PC-9 (cell line): ENCODE results near the gene LMAN1L. TPM values are rescaled to one million over a fixed set of nuclear protein-coding genes. Genes with fewer than 3 reads are reported as not detected.

Experiments used
- BruUV-seq: library from RNA; stranded (reverse); fragments of 400-500 nt; replicated peaks from 2 replicates; lab custom pipeline; 2021; lab: Mats Ljungman, UMichigan
- CTCF ChIA-PET: fragments of 300-600 bp; sonication (Branson Sonifier 250); formaldehyde crosslinking; loops from one replicate; lab custom pipeline; 2022; ENCODE audit warnings: antibody characterized with exemption; lab: Charles Lee
- POLR2A ChIA-PET: fragments of 300-600 bp; sonication (Branson Sonifier 250); formaldehyde crosslinking; loops from one replicate; lab custom pipeline; 2022; ENCODE audit warnings: antibody characterized with exemption; ENCODE audit not compliant: unreplicated experiment; lab: Charles Lee
- DNase-seq, 2 experiments: peaks; one replicate each; pipeline versions ENCODE4 v3.0.0 to v3.0.0-alpha.2; 2015 to 2022; ENCODE audit warnings: mixed read lengths in 1 of 2
- H2AFZ ChIP-seq: fragments of 200-600 bp; sonication (generic); 2 replicates; pipeline ENCODE4 v1.8.1; 2017; ENCODE audit warnings: antibody characterized with exemption
- H3F3A ChIP-seq: fragments of 200-600 bp; sonication (generic); 2 replicates; pipeline ENCODE4 v1.8.1; 2017; ENCODE audit warnings: antibody characterized with exemption, mild to moderate bottlenecking, low read depth; ENCODE audit not compliant: insufficient read depth
- H3K27ac ChIP-seq: fragments of 200-600 bp; sonication (generic); 2 replicates; pipeline ENCODE4 v1.6.1; 2016; ENCODE audit warnings: mixed run types
- H3K27me3 ChIP-seq: fragments of 200-600 bp; sonication (generic); 2 replicates; pipeline ENCODE4 v1.6.1; 2016; ENCODE audit warnings: low read depth, mixed run types; ENCODE audit not compliant: insufficient read depth
- H3K36me3 ChIP-seq: fragments of 200-600 bp; sonication (generic); 2 replicates; pipeline ENCODE4 v1.6.1; 2016; ENCODE audit warnings: low read depth, mixed run types
- H3K4me1 ChIP-seq: fragments of 200-600 bp; sonication (generic); replicated peaks from 2 replicates; pipeline ENCODE4 v1.6.1; 2016; ENCODE audit warnings: mixed run types; ENCODE audit not compliant: insufficient read depth
- H3K4me2 ChIP-seq: fragments of 200-600 bp; sonication (generic); 2 replicates; pipeline ENCODE4 v1.6.1; 2017; ENCODE audit warnings: mixed run types
- H3K4me3 ChIP-seq: fragments of 200-600 bp; sonication (generic); 2 replicates; pipeline ENCODE4 v1.6.1; 2016; ENCODE audit warnings: mixed run types
- H3K79me2 ChIP-seq: fragments of 200-600 bp; sonication (generic); 2 replicates; pipeline ENCODE4 v1.6.1; 2017; ENCODE audit warnings: low read depth, mixed run types
- H3K9me2 ChIP-seq: fragments of 200-600 bp; sonication (generic); 2 replicates; pipeline ENCODE4 v1.8.1; 2017; ENCODE audit warnings: mild to moderate bottlenecking; ENCODE audit not compliant: insufficient read depth
- H3K9me3 ChIP-seq: fragments of 200-600 bp; sonication (generic); 2 replicates; pipeline ENCODE4 v1.8.1; 2016; ENCODE audit warnings: low read depth; ENCODE audit not compliant: insufficient read depth
- H4K20me1 ChIP-seq: fragments of 200-600 bp; sonication (generic); 2 replicates; pipeline ENCODE4 v1.8.1; 2017; ENCODE audit not compliant: insufficient read depth
- CTCF ChIP-seq: fragments of 200-600 bp; sonication (generic); conservative IDR thresholded peaks from 2 replicates; pipeline ENCODE4 v1.6.1; 2017; ENCODE audit warnings: mixed run types, antibody characterized with exemption, mild to moderate bottlenecking, moderate library complexity
- EZH2 ChIP-seq: fragments of 200-600 bp; sonication (generic); IDR thresholded peaks from 2 replicates; pipeline ENCODE4 v1.8.0; 2017; ENCODE audit warnings: antibody characterized with exemption, low read depth
- intact Hi-C: fragments of 100-400 bp; cut with micrococcal nuclease; formaldehyde crosslinking; loops from one replicate; pipeline ENCODE4 v1.10.0; 2022; ENCODE audit not compliant: unreplicated experiment
- total RNA-seq: library from RNA; stranded (reverse); gene quantifications from 2 replicates; pipeline ENCODE4 v1.2.3, GENCODE V29; 2021

LMAN1L gene
- total RNA-seq, 1 experiment from 2014 or later: not detected

- Histone ChIP-seq H3K36me3 (peaks cover 3% of the 10 kb centered on the region; the same call in 1 of the 2 replicates), H3F3A (peaks cover 17% of the 10 kb centered on the region; the same call in 1 of the 2 replicates), H3K27ac (peak overlapping the region; percentile 49), H4K20me1 (peaks cover 25% of the 10 kb centered on the region; the same call in 1 of the 2 replicates), H2AFZ (no peak overlapping the region), H3K79me2 (peaks cover 20% of the 10 kb centered on the region), H3K4me2 (peak overlapping the region; percentile 55), H3K4me1 (peaks cover 21% of the 10 kb centered on the region), H3K27me3 (no peaks in the 10 kb centered on the region), H3K9me2 (no peaks in the 10 kb centered on the region), H3K4me3 (no peak overlapping the region), H3K9me3 (no peaks in the 10 kb centered on the region)
- TF ChIP-seq CTCF (no peak), EZH2 (no peak)
- intact Hi-C loops: loop anchor here (5.0 kb wide), 1 partner anchor 40 kb away; no protein-coding TSS in a partner anchor
- peak; percentile 69 to 70 for DNase-seq
- CTCF ChIA-PET: interaction anchor here (1.9 kb wide), 1 partner anchor 44 kb away, joined by 9 read pairs; no protein-coding TSS in a partner anchor
- no TSS peak for BruUV-seq
- POLR2A ChIA-PET: interaction anchor here (0.6 to 0.7 kb wide), 4 partner anchors 10 to 866 kb away, joined by 3 to 11 read pairs (median 4); partner anchors contain the start of gene CPLX3
Observed at GRCh38 chr15:74857082-74857655, 44.5 kb downstream of the LMAN1L start.

GRCh38 chr15:74857671-74858368 is 45.2 kb downstream of the LMAN1L start:
- POLR2A ChIA-PET: interaction anchor here (0.6 kb wide), 1 partner anchor 707 kb away, joined by 4 read pairs; no protein-coding TSS in a partner anchor
- TF ChIP-seq EZH2 (no peak), CTCF (no peak)
- Histone ChIP-seq H3K9me2 (no peaks in the 10 kb centered on the region), H4K20me1 (peaks cover 25% of the 10 kb centered on the region; the same call in 1 of the 2 replicates), H3K36me3 (peaks cover 3% of the 10 kb centered on the region; the same call in 1 of the 2 replicates), H3K4me3 (no peak overlapping the region), H3K4me2 (peak overlapping the region; percentile 55), H3K27ac (peak overlapping the region; percentile 49), H3K9me3 (no peaks in the 10 kb centered on the region), H3F3A (peaks cover 17% of the 10 kb centered on the region; the same call in 1 of the 2 replicates), H3K4me1 (peaks cover 21% of the 10 kb centered on the region), H2AFZ (no peak overlapping the region), H3K79me2 (peaks cover 20% of the 10 kb centered on the region), H3K27me3 (no peaks in the 10 kb centered on the region)
- CTCF ChIA-PET: interaction anchor here (0.6 to 1.9 kb wide), 2 partner anchors 44 to 68 kb away, joined by 3 to 9 read pairs; no protein-coding TSS in a partner anchor
- no peak for DNase-seq
- no TSS peak for BruUV-seq
- intact Hi-C loops: loop anchor here (5.0 kb wide), 1 partner anchor 39 kb away; no protein-coding TSS in a partner anchor

- Histone ChIP-seq H3K27ac (peak overlapping the region; percentile 49), H3K9me2 (no peaks in the 10 kb centered on the region), H3K9me3 (no peaks in the 10 kb centered on the region), H3K4me3 (no peak overlapping the region), H3K27me3 (no peaks in the 10 kb centered on the region), H3K36me3 (0 out of 2 replicates have a peak, but pooled peaks cover under 1% of the 10 kb centered on the region), H3K4me2 (no peak overlapping the region; the same call in 1 of the 2 replicates), H3F3A (peaks cover 18% of the 10 kb centered on the region; the same call in 1 of the 2 replicates), H3K4me1 (peaks cover 21% of the 10 kb centered on the region), H4K20me1 (peaks cover 25% of the 10 kb centered on the region; the same call in 1 of the 2 replicates), H2AFZ (no peak overlapping the region), H3K79me2 (peaks cover 20% of the 10 kb centered on the region)
- no TSS peak for BruUV-seq
- no peak for DNase-seq
- ChIA-PET CTCF (interaction anchor here (0.6 kb wide), 1 partner anchor 67 kb away, joined by 3 read pairs; no protein-coding TSS in a partner anchor), POLR2A (no interaction called here)
- no peak for TF ChIP-seq CTCF
- no peak for TF ChIP-seq EZH2
- intact Hi-C loops: loop anchor here (5.0 kb wide), 1 partner anchor 39 kb away; no protein-coding TSS in a partner anchor
Observed at GRCh38 chr15:74858369-74858740, 45.7 kb downstream of the LMAN1L start.
